Stromal cell of bone marrow (primary cell): Measurements from ENCODE around the gene MYBPC1.

ENCODE experiments used
- DNase-seq: peaks from one replicate; pipeline ENCODE4 v3.0.0-alpha.2; 2012; ENCODE audit warnings: low read depth

MYBPC1 gene

GRCh38 chr12:101599771-101600484 lies 5.2 kb downstream of the MYBPC1 start:
- no peak for DNase-seq

DNA sequence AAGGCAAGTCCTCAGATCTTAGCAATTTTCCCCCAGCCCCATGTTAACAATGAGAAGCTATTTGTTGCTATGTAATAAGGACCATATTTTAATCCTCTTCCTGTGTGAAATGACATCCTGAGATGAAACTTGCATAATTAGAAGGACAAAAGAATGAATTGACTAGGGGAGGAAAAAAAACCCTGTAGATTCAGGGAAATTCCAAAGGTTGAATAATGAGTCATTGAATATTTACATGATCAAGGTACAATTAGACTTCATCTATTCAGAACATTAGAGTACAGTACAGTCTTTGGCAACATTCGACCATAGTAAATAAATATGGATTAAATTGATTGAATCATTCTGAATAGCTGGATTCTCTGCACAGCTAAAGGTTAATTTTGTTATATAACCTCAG lies 9.4 kb downstream of the MYBPC1 start:
- no peak for DNase-seq

DNA sequence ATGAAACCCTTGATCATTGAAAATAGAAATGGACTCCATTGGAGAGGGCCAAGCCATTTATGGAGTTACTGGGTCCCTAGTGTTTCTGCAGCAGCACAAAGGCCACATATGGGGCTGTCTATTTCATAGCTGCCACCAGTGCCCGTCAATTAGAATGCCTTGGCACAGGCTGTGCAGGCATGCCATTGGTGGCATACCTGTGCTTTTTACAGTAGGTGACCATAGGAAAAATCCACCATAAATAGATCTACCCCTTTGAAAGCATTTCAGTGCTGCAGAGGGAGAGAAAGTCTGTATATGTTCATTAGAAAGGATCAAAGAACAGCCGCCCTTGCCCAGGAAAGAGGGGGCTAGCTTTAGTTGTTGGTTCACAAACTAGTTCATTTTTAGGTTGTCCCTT lies 13.1 kb downstream of the MYBPC1 start:
- DNase-seq = no peak

DNA sequence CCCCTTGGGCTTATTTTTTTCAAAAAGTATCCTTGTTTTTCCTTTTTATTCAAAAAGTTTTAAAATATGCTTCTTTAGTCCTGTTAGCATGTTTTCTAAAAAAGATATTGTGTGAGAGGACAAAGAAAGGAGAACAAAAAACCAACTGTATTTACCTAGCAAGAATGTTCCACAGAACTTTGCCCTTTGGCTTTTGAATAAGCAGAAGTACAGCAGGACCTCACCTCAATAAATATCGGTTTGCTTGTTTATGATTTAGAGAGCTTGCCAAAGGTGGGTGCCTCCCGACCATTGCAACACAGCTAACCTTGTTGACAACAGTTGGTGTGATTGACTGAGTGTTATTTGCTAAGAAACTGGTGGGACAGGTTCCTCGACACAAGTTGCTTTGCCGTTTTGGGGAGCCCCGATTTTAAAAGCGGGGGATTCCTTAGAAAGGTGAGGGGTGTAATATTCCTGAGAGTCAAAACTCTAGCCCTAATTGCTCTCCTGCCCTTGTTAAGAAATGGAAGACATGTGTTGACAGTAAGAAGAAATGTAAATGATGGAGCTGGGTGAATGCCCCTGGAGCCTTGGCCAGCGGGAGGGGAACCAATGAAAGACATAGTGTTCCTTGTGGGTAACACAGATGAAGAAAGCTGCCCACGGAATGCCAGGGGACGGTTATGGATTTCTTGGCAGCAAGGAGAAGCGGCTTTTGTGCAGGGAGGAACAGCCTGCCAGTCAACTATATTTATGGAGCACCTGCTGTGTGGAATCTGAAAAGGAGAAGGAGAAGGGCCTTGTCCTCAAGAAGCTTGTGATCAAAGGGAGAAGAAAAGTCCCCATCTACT lies 13.7 kb downstream of the MYBPC1 start:
- no peak for DNase-seq

GRCh38 chr12:101609198-101609597 lies 14.4 kb downstream of the MYBPC1 start:
- DNase-seq = no peak

- DNase-seq = no peak
Measured at GRCh38 chr12:101612160-101612916, 17.6 kb downstream of the MYBPC1 start.

GRCh38 chr12:101616027-101616494 lies 21.3 kb downstream of the MYBPC1 start:
- no peak for DNase-seq

GRCh38 chr12:101619026-101619786 lies 24.4 kb downstream of the MYBPC1 start:
- DNase-seq = no peak

DNA sequence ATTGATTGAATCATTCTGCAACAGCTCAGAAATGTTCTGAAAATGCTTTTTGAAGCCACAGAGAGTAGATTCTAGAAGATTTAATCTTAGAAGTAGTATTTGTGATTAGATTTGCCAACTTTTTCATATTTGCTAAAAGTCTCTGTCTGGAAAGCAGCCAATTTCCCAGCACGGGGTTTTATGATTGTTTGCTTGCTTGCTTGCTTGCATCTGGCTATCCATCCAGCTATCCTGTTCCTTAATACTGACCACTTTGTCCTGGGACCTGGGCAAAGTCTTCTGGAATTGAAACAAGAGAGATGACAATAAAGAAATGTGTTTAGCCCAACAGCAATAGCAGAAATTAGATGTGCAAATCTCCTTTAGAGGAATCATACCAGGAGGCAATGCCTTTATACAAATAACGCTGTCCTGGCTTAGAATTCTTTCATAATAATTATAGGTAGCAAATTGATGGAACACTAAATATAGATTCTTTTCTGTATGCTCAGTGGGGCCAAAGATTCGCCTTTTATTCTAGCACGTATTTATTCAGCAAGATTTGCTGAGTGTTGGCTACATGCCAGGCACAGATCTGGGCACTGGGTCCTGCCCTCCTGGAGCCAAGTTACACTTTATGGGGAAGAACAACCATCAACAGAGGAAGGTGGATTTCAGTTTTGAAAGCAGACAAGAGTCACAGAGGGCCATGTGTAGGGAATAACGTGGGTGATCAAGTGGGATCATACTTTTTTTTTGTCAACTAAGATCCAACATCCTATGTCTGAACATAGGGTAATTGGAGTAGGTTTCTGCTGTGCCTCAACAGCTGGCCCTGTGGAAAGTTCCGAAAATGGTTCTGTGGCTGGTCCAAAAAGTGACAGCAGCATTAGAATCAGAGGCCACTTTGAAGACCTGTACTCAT lies 25.3 kb downstream of the MYBPC1 start:
- no peak for DNase-seq

DNA sequence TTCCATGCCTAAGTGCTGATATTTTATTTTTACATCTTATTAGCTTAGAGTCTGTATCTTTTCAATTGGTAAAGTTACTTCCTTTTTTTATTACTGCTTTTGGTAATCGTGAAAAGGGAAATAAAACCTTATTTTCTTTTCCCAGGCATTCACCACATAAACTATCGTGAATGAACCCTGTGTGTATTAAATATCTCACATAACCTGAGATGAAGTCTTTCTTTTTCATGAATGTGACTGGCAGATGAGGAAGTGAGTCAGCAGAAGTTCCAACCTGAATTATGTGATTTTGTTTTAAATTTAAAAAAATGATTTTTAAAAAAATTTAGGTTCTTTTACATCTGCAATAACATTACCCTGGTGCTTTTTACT lies 26.0 kb downstream of the MYBPC1 start:
- DNase-seq = no peak

DNA sequence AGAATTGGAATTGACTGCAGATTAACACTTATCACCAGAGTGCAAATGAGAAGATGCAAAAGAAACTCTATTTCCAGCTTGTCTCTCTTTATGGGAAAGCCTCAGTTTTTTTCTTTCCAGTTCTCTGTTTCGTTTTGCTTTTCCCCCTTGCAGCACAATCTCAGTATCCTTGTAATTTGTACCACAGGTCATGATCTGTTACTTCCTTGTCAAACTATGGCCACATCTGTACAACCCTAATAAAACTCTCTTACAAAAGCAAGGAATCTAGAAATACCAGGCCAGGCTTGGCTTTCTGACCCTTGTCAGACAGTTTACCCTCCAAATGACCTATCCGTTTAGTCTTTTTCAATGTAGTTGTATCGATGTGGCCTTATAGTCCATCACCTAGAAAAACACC lies 33.9 kb downstream of the MYBPC1 start:
- no peak for DNase-seq

- DNase-seq = no peak
Measured at GRCh38 chr12:101634724-101635123, 40.0 kb downstream of the MYBPC1 start.

GRCh38 chr12:101637936-101638335 lies 43.2 kb downstream of the MYBPC1 start:
- no peak for DNase-seq

DNA sequence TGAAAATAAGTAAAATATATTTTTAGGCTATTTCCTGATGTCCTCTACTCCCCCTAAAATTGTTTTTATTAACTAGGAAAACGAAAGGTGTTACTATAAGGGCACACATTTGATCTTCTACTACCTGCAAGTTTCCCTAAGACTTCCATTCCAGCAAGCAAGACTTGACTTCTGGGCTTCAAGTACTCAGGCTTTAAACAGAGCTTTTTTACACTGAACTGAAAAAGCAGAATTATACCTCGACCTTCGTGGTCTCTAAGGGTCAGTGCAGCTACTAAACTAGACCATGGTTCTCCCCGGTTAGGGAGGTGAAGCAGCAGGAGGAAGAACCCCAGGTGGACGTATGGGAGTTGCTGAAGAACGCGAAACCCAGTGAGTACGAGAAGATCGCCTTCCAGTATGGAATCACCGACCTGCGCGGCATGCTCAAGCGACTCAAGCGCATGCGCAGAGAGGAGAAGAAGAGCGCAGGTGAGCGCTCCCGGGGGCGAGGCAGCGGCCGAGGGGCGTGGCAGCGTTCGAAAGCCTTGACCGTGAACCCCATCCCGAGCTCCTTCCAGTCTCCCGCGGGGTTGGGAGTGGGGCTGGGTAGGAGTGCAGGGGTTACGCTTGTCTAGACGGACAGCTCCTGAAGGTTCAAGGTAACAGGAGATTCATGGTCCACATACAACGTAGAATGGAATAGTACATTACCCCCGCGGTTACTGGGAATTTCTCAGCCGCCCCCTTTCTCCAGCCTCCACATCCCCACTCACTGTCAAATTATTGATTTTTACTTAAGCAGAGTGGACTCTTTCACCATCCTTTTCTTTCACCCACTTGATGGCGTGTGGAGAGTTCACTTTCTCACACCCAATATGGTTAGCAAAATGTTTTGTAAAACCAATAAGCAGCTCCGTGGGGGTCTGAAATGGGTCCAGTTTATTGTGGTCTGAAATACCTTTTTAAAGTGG lies 47.6 kb downstream of the MYBPC1 start:
- DNase-seq = no peak

DNA sequence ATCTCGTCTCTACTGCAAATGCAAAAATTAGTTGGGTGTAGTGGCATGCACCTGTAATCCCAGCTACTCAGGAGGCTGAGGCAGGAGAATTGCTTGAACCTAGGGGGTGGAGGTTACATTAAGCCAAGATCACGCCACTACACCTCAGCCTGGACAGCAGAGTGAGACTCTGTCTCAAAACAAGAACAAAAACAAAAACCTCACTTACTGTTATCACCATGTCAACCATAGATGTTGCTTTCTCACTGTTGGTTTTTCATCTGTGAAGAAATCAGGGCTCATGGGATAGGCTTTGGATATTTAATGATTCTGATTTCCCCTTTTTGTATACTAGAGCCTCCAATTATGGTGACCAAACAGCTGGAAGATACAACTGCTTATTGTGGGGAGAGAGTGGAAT lies 52.9 kb downstream of the MYBPC1 start:
- no peak for DNase-seq

DNA sequence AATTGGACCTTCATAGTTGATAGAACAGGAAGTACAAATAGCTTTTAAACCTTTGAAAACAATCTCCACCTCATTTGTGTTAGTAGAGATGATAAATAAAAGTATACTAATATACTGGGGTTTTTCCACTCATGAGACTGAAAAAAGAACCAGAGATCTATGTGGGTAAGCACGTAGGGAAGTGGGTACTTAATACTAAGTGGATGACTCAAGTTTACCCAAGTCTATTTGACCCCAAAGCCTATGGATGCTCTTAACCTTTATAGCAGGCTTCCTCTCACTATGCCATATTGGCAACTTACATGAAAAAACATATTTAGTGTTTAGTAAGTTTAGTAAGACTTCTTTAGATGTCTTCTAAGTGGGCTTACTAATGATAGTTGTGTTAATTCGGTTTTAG lies 53.4 kb downstream of the MYBPC1 start:
- no peak for DNase-seq

GRCh38 chr12:101650346-101651117 lies 55.8 kb downstream of the MYBPC1 start:
- no peak for DNase-seq

DNA sequence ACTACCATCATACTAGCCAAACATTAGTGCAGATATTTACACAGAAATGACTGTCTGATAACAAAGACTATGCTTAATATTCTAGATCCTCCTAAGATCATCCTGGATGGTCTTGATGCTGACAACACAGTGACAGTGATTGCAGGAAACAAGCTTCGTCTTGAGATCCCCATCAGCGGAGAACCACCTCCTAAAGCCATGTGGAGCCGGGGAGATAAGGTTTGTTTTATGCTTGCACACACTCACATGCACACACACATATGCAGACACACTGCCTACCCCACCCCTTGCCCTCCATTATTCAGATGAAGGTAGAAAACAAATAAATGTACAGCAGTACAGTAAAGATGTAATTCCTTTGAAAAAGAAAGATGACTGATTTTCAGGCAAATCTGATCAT lies 58.3 kb downstream of the MYBPC1 start:
- DNase-seq = no peak

DNA sequence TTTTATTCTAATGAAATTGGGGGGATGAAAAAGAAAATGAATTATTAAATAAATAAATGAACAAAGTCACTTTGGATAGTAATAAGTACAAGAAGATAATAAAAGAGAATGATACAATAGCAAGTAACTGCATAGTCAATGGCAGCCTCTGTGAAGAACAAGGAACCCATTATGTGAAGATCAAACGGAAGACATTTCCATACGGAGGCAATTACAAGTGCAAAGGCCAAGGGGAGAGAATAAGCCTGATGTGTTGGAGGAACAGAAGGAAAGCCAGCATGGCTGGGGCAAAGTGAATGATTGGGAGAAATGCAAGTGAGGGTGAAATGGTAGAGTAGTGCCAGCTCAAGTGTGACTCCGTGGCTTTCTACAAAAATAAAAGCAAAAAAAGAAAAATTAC lies 58.7 kb downstream of the MYBPC1 start:
- no peak for DNase-seq
